HepG2 (cell line): ENCODE data around the gene AJM1. TPM values are rescaled to one million over a fixed set of nuclear protein-coding genes. Genes with fewer than 3 reads are reported as not detected.

Source experiments
- CREM ChIP-seq, 2 experiments: sonication (generic) in 1 of 2; formaldehyde crosslinking in 1 of 2; IDR thresholded peaks; 2 replicates each; pipeline versions ENCODE4 v1.4.0 to v1.6.1; 2016 to 2020; ENCODE audit warnings: antibody characterized with exemption in 1 of 2, mild to moderate bottlenecking in 1 of 2, missing genetic modification reagents in 1 of 2
- DNMT3B ChIP-seq: conservative IDR thresholded peaks from 2 replicates; pipeline ENCODE4 v1.6.1; 2016; ENCODE audit warnings: missing biosample characterization, control low read depth
- HOXA9 ChIP-seq: sonication (generic); formaldehyde crosslinking; IDR thresholded peaks from 2 replicates; pipeline ENCODE4 v1.8.1; 2022; ENCODE audit warnings: missing genetic modification reagents, mild to moderate bottlenecking, moderate library complexity, borderline replicate concordance
- MTERF4 ChIP-seq: sonication (generic); formaldehyde crosslinking; IDR thresholded peaks from 2 replicates; pipeline ENCODE4 v1.8.0; 2023; ENCODE audit warnings: mild to moderate bottlenecking, missing genetic modification reagents
- NFYB ChIP-seq: sonication (generic); formaldehyde crosslinking; IDR thresholded peaks from 2 replicates; pipeline ENCODE4 v1.4.0; 2020; ENCODE audit warnings: missing genetic modification reagents
- PAXIP1 ChIP-seq: sonication (generic); formaldehyde crosslinking; conservative IDR thresholded peaks from 2 replicates; pipeline ENCODE4 v1.4.0; 2020; ENCODE audit warnings: mild to moderate bottlenecking, missing genetic modification reagents, moderate library complexity
- SMAD9 ChIP-seq: sonication (generic); formaldehyde crosslinking; IDR thresholded peaks from 2 replicates; pipeline ENCODE4 v1.5.1; 2020; ENCODE audit warnings: mild to moderate bottlenecking, missing genetic modification reagents
- THYN1 ChIP-seq: sonication (generic); formaldehyde crosslinking; IDR thresholded peaks from 2 replicates; pipeline ENCODE4 v1.8.1; 2023; ENCODE audit warnings: low read depth, mild to moderate bottlenecking, moderate library complexity, missing genetic modification reagents, borderline replicate concordance
- TIGD3 ChIP-seq: sonication (generic); formaldehyde crosslinking; IDR thresholded peaks from 2 replicates; pipeline ENCODE4 v1.5.1; 2020; ENCODE audit warnings: mild to moderate bottlenecking, missing genetic modification reagents, borderline replicate concordance
- TSC22D2 ChIP-seq: sonication (generic); formaldehyde crosslinking; IDR thresholded peaks from 2 replicates; pipeline ENCODE4 v1.5.1; 2020; ENCODE audit warnings: missing genetic modification reagents, mild to moderate bottlenecking, borderline replicate concordance
- WIZ ChIP-seq: sonication (generic); formaldehyde crosslinking; IDR thresholded peaks from 2 replicates; pipeline ENCODE4 v1.5.1; 2020; ENCODE audit warnings: mild to moderate bottlenecking, missing genetic modification reagents
- ZBTB2 ChIP-seq: sonication (generic); formaldehyde crosslinking; IDR thresholded peaks from 2 replicates; pipeline ENCODE4 v1.8.0; 2022; ENCODE audit warnings: low read depth, missing genetic modification reagents
- ZNF572 ChIP-seq: sonication (generic); formaldehyde crosslinking; IDR thresholded peaks from 2 replicates; pipeline ENCODE4 v1.5.1; 2020; ENCODE audit warnings: mild to moderate bottlenecking, missing genetic modification reagents
- polyA plus RNA-seq, 8 experiments: library from polyadenylated mRNA; depleted of rRNA in 3 of 8; stranded (reverse) in 7 of 8; unstranded in 1 of 8; fragments of >200 nt; fragmentation: Illumina TruSeq in 4 of 8; extraction: Trizol in 4 of 8; gene quantifications; 2 replicates each; pipeline versions ENCODE4 v1.2.1 to v1.2.3, GENCODE V29; 2011 to 2016; ENCODE audit warnings: low read depth in 4 of 8, missing spikeins in 1 of 8, mixed read lengths in 1 of 8; ENCODE audit not compliant: insufficient read depth in 1 of 8
- total RNA-seq, 5 experiments: library from RNA; depleted of rRNA; stranded (reverse); fragments of >200 nt; fragmentation: Illumina TruSeq; extraction: Trizol; gene quantifications; 2 replicates each; pipeline ENCODE4 v1.2.3, GENCODE V29; 2016; ENCODE audit warnings: low read depth in 1 of 5
- TF ChIP-seq, protein P1 (sequence below): sonication (generic); formaldehyde crosslinking; IDR thresholded peaks from 2 replicates; pipeline ENCODE4 v1.4.0; 2020; ENCODE audit warnings: missing genetic modification reagents
- TF ChIP-seq, protein P2 (sequence below): sonication (generic); formaldehyde crosslinking; IDR thresholded peaks from 2 replicates; pipeline ENCODE4 v1.5.0; 2020; ENCODE audit warnings: mild to moderate bottlenecking, missing genetic modification reagents

AJM1 gene
- total and polyA plus RNA-seq, 2 of the 13 experiments (the other 11 are each of a cell fraction or from before 2014, with no cell fraction given): 1.1 to 1.2 TPM

DNA sequence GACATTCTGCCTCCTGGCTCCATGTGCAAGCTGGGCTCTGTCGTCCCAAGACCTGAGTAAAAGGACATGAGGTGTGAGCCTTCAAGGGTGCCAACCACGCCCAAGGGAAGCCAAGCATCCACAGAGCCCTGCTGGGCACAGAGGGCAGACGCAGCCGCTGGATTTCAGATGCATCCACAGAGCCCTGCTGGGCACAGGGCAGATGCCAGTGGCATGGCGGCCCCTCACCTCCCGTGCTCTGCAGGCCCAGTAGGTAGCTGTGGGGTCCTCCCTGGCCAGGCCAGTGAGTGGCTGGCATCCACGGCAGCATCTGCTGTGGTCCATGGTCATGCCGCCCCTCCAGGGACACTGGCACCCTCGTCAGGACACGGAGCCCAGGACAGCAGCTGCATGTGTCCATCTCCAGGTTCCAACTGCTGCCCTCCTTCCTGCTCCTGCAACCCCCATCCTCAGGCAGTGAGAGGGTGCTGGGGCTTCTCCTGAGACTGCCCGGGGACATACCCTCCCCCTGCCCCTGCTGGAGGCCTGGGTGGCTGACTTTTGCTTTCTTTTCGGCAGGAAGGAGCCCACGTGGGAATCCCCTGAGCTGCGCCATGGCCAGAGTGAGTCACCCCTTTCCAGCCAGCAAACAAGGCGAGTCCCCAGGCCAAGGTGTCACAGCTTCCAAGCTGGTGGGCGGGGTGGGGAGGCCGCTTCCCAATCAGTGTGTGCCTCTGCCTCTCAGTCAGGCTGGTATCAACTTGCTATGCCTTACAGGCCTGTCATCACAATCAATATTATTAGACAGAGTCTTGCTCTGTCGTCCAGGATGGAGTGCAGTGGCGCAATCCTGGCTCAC lies 40.0 kb downstream of the AJM1 start (continued):
- TF ChIP-seq ZBTB2 (CRISPR knock-in tag) (no peak), DNMT3B (CRISPR knock-in tag) (no peak), THYN1 (CRISPR knock-in tag) (no peak), TIGD3 (CRISPR knock-in tag) (no peak), SMAD9 (CRISPR knock-in tag) (no peak), PAXIP1 (CRISPR knock-in tag) (peak; percentile 86), CREM (IDR thresholded peaks at IDR 0.05) (peak; percentile 60; the same call in 1 of the 2 replicates), CREM (CRISPR knock-in tag; IDR thresholded peaks at IDR 0.05) (no peak), ZNF572 (0 out of 2 replicates have a peak, but pooled peaks have one; percentile 57), NFYB (CRISPR knock-in tag) (peak; percentile 65), WIZ (CRISPR knock-in tag) (no peak), TSC22D2 (CRISPR knock-in tag) (peak; percentile 60; the same call in 1 of the 2 replicates), HOXA9 (CRISPR knock-in tag) (no peak), MTERF4 (CRISPR knock-in tag) (no peak)
- TF ChIP-seq, protein P1, sequence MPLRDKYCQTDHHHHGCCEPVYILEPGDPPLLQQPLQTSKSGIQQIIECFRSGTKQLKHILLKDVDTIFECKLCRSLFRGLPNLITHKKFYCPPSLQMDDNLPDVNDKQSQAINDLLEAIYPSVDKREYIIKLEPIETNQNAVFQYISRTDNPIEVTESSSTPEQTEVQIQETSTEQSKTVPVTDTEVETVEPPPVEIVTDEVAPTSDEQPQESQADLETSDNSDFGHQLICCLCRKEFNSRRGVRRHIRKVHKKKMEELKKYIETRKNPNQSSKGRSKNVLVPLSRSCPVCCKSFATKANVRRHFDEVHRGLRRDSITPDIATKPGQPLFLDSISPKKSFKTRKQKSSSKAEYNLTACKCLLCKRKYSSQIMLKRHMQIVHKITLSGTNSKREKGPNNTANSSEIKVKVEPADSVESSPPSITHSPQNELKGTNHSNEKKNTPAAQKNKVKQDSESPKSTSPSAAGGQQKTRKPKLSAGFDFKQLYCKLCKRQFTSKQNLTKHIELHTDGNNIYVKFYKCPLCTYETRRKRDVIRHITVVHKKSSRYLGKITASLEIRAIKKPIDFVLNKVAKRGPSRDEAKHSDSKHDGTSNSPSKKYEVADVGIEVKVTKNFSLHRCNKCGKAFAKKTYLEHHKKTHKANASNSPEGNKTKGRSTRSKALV: peak; percentile 57; the same call in 1 of the 2 replicates
- TF ChIP-seq, protein P2, sequence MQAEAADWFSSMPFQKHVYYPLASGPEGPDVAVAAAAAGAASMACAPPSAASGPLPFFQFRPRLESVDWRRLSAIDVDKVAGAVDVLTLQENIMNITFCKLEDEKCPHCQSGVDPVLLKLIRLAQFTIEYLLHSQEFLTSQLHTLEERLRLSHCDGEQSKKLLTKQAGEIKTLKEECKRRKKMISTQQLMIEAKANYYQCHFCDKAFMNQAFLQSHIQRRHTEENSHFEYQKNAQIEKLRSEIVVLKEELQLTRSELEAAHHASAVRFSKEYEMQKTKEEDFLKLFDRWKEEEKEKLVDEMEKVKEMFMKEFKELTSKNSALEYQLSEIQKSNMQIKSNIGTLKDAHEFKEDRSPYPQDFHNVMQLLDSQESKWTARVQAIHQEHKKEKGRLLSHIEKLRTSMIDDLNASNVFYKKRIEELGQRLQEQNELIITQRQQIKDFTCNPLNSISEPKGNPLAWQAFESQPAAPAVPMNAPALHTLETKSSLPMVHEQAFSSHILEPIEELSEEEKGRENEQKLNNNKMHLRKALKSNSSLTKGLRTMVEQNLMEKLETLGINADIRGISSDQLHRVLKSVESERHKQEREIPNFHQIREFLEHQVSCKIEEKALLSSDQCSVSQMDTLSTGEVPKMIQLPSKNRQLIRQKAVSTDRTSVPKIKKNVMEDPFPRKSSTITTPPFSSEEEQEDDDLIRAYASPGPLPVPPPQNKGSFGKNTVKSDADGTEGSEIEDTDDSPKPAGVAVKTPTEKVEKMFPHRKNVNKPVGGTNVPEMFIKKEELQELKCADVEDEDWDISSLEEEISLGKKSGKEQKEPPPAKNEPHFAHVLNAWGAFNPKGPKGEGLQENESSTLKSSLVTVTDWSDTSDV (CRISPR knock-in tag): peak; percentile 94
